Prostate gland (tissue), 2 donors: ENCODE results near the gene CANT1. TPM values are rescaled to one million over a fixed set of nuclear protein-coding genes. Genes with fewer than 3 reads are reported as not detected.

ENCODE experiments used
- DNase-seq: peaks from one replicate; pipeline ENCODE4 v3.0.0-alpha.2; 2019; ENCODE audit warnings: low spot score
- H3K27ac ChIP-seq, 2 donors: fragments of 200-600 bp; sonication (generic); 2 replicates each; pipeline ENCODE4 v1.5.1; 2017 to 2019
- H3K27me3 ChIP-seq: fragments of 200-600 bp; sonication (generic); replicated peaks from 2 replicates; pipeline ENCODE4 v1.5.1; 2019; ENCODE audit not compliant: insufficient read depth
- H3K36me3 ChIP-seq, 2 donors: fragments of 200-600 bp; sonication (generic); 1 replicate in 1 of 2; 2 replicates in 1 of 2; pipeline versions ENCODE4 v1.5.1 to v1.8.1; 2017 to 2019
- H3K4me1 ChIP-seq: fragments of 200-600 bp; sonication (generic); replicated peaks from 2 replicates; pipeline ENCODE4 v1.5.1; 2019
- H3K4me3 ChIP-seq, 2 donors: fragments of 200-600 bp; sonication (generic); 2 replicates each; pipeline ENCODE4 v1.5.1; 2017 to 2019
- H3K9me3 ChIP-seq: fragments of 200-600 bp; sonication (generic); 2 replicates; pipeline ENCODE4 v1.5.1; 2017
- POLR2A ChIP-seq: fragments of 450-650 bp; IDR thresholded peaks from one replicate; pipeline ENCODE4 v1.6.1; 2016; ENCODE audit warnings: antibody characterized with exemption, mild to moderate bottlenecking
- POLR2AphosphoS5 ChIP-seq: sonication (generic); formaldehyde crosslinking; IDR thresholded peaks from one replicate; pipeline ENCODE4 v1.6.1; 2017; ENCODE audit warnings: antibody characterized with exemption
- WGBS: methylation state at CpG from one replicate; pipeline ENCODE4 v1.1.5; 2018; 5-methylcytosine and 5-hydroxymethylcytosine counted together
- intact Hi-C: fragments of 100-400 bp; cut with DNase I; formaldehyde crosslinking; loops from one replicate; pipeline ENCODE4 v1.14.2; 2022
- total RNA-seq, 2 donors: library from RNA; depleted of rRNA; stranded (reverse); fragments of >200 nt; gene quantifications; one replicate each; pipeline ENCODE4 v1.1.0, GENCODE V29; 2016
- TF ChIP-seq, protein P1 (sequence below), 4 experiments: fragments of 200-600 bp in 2 of 4; fragments of 450-650 bp in 2 of 4; sonication (generic) in 2 of 4; IDR thresholded peaks; 1 replicate in 3 of 4; 2 replicates in 1 of 4; pipeline ENCODE4 v1.5.1; 2016 to 2019; ENCODE audit warnings: antibody characterized with exemption in 4 of 4, mild to moderate bottlenecking in 2 of 4, moderate library complexity in 2 of 4

The CANT1 gene
- total RNA-seq, 2 donors from 2014 or later: 89.7 to 201 TPM

DNA sequence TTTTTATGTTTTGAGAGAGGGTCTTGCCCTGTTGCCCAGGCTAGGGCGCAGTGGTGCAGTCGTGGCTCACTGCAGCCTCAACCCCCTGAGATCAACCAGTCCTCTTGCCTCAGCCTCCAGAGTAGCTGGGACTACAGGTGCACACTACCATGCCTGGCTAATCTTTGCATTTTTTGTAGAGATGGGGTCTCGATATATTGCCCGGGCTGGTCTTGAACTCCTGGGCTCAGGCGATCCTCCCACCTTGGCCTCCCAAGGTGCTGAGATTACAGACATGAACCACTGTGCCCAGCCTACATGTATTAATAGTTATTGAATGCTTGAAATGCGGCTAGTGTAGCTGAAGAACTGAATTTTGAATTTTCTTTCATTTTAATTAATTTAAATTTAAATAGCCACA lies 26.6 kb upstream of the CANT1 start:
- no peak for DNase-seq
- intact Hi-C loops: no loop called here
- Histone ChIP-seq H3K9me3 (no peaks in the 10 kb centered on the region), H3K4me3 (no peak overlapping the region), H3K36me3 (no peaks in the 10 kb centered on the region), H3K27me3 (no peaks in the 10 kb centered on the region), H3K4me1 (peaks cover 12% of the 10 kb centered on the region), H3K27ac (no peak overlapping the region)
- TF ChIP-seq POLR2AphosphoS5 (no peak), POLR2A (no peak)
- TF ChIP-seq, protein P1, sequence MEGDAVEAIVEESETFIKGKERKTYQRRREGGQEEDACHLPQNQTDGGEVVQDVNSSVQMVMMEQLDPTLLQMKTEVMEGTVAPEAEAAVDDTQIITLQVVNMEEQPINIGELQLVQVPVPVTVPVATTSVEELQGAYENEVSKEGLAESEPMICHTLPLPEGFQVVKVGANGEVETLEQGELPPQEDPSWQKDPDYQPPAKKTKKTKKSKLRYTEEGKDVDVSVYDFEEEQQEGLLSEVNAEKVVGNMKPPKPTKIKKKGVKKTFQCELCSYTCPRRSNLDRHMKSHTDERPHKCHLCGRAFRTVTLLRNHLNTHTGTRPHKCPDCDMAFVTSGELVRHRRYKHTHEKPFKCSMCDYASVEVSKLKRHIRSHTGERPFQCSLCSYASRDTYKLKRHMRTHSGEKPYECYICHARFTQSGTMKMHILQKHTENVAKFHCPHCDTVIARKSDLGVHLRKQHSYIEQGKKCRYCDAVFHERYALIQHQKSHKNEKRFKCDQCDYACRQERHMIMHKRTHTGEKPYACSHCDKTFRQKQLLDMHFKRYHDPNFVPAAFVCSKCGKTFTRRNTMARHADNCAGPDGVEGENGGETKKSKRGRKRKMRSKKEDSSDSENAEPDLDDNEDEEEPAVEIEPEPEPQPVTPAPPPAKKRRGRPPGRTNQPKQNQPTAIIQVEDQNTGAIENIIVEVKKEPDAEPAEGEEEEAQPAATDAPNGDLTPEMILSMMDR (IDR thresholded peaks at IDR 0.05): no peak
- 98% methylated on average over 6 of the region's 6 CpGs for WGBS

DNA sequence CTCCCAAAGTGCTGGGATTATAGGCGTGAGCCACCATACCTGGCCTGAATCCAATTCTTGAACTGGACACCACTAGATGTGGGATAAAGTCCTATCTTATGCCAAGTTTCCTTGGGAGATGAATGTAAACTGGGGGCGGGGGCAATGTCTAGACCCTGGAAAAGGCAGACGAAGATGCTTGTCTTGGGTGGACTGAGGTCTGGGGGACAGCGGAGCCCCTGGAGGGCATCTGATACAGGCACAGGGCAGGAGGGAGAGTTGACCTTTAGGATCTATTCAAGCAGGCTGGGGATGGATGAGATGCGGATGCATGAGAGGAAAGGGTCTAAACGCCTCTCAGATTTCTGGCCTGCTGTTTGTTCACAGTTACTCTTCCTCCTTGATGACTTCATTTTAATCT lies 26.1 kb upstream of the CANT1 start:
- no peak for DNase-seq

DNA sequence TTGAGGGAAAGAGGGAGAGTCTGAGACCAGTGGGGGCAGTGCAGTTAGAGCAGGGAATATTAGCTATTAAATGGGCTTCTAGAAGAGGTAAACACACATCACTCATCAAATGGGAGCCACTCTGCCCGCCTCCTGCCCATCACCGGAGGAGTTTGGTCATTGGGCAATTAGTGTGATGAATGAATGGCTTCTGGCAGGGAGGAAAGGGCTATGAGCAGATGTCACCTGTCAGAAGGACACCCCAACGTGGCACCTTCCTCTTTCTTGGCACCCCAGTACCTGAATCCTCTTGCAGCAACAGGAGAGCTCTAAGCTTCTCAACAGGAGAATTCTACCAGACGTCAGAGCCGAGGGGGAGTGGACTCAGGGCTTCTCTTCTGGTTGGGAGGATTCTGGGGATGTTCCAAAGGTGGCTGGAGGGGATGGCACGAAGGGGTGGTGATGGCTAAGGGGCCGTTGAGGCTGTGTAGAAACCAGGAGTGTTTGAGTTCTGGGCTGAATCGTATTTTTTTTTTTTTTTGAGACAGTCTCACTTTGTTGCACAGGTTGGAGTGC lies 25.4 kb upstream of the CANT1 start:
- no peaks in the 10 kb centered on the region for H3K9me3 ChIP-seq
- peak overlapping the region in 1 of 2 donors; percentile 69 for H3K27ac ChIP-seq
- H3K36me3 ChIP-seq: no peaks in the 10 kb centered on the region
- H3K4me3 ChIP-seq: no peak overlapping the region
- peaks cover 12% of the 10 kb centered on the region for H3K4me1 ChIP-seq
- H3K27me3 ChIP-seq: no peaks in the 10 kb centered on the region
- TF ChIP-seq, protein P1 (IDR thresholded peaks at IDR 0.05): no peak
- TF ChIP-seq POLR2A: no peak
- TF ChIP-seq POLR2AphosphoS5: no peak
- 82% methylated on average over 8 of the region's 8 CpGs for WGBS
- intact Hi-C loops: no loop called here
- no peak for DNase-seq

More for the DNA sequence above, 26.1 kb upstream of the CANT1 start:
- intact Hi-C loops: no loop called here
- TF ChIP-seq POLR2AphosphoS5 (no peak), POLR2A (no peak)
- TF ChIP-seq, protein P1 (IDR thresholded peaks at IDR 0.05): no peak
- WGBS: 97% methylated on average over 6 of the region's 6 CpGs
- H3K27ac ChIP-seq: no peak overlapping the region
- H3K27me3 ChIP-seq: no peaks in the 10 kb centered on the region
- H3K4me3 ChIP-seq: no peak overlapping the region
- H3K9me3 ChIP-seq: no peaks in the 10 kb centered on the region
- peaks cover 12% of the 10 kb centered on the region for H3K4me1 ChIP-seq
- H3K36me3 ChIP-seq: no peaks in the 10 kb centered on the region

DNA sequence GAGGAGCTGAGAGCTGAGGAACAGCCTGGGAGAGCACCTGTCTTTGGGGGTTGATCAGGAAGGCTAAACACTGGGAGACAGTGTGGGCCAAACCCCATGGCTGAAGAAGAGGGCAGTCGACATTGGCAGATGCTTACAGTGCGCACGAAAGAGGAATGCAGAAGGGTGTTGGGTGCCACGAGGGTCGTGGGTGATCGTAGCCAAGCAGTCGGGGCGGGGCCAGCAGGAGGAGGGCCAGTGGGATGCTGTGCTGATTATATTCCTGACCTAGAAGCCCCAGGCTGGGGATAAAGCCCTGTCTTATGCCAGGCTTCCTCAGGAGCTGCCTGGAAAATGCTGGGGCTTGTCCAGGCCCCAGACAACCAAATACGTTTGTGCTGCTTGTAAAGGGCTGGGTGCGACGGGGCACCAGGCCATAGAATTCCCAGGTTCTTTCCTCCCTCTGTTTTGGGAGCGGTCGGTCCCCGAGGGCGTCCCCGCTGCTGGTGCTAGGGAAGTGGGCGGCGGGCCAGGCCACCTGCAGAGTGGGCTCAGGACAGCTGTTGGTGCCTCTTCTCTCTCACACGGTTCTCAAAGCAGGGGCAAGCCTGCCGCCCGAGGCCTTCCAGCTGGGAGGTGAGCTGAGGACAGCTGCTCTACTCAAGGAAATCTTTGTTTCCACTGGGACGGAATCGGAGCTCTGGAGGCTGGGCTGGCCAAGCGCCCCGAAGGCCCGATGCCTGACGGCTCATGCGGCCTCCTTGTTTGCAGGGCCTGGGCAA lies 24.4 kb upstream of the CANT1 start:
- peak overlapping the region; percentile 62 to 69 for H3K27ac ChIP-seq
- DNase-seq: peak; percentile 41
- H3K27me3 ChIP-seq: no peaks in the 10 kb centered on the region
- peaks cover 12% of the 10 kb centered on the region for H3K4me1 ChIP-seq
- intact Hi-C loops: no loop called here
- no peaks in the 10 kb centered on the region for H3K9me3 ChIP-seq
- no peak overlapping the region for H3K4me3 ChIP-seq
- TF ChIP-seq POLR2AphosphoS5 (peak; percentile 59), POLR2A (no peak)
- H3K36me3 ChIP-seq: no peaks in the 10 kb centered on the region
- WGBS: 18% methylated on average over 22 of the region's 28 CpGs

DNA sequence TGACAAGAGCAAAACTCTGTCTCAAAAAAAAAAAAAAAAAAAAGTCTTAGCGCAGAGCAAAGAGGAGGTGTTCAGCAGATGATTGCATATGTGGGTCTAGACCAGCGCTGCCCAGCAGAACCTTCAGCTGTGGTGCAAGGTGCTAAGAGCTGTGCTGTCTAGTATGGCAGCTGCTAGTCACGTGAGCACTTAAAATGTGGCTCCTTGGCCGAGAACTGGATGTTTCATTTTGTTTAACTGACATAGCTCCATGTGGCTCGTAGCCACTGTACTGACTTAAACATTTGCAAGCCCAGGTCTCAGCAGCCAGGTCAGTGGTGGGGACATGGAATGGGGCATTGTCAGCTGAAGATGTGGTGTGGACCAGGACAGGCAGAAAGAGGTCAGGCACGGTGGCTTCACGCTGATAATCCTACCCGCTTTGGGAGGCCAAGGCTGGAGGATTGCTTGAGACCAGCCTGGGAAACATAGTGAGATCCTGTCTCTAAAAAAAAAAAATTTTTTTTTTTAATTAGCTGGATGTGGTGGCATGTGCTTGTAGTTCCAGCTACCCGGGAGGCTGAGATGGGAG lies 23.6 kb upstream of the CANT1 start:
- intact Hi-C loops: no loop called here
- peak; percentile 64 for TF ChIP-seq POLR2AphosphoS5
- TF ChIP-seq, protein P1 (IDR thresholded peaks at IDR 0.05): no peak
- peaks cover 14% of the 10 kb centered on the region for H3K4me1 ChIP-seq
- no peaks in the 10 kb centered on the region for H3K27me3 ChIP-seq
- H3K27ac ChIP-seq: peak overlapping the region; percentile 62 to 69
- peak; percentile 45 for DNase-seq
- H3K4me3 ChIP-seq: no peak overlapping the region
- 79% methylated on average over 9 of the region's 9 CpGs for WGBS
- no peaks in the 10 kb centered on the region for H3K9me3 ChIP-seq
- H3K36me3 ChIP-seq: no peaks in the 10 kb centered on the region
